Dedifferentiated amniotic fluid mesenchymal stem cell (primary cell): Measurements from ENCODE around the gene IGDCC3.

Source experiments
- DNase-seq: peaks from one replicate; pipeline ENCODE4 v3.0.0-alpha.2; 2016; ENCODE audit errors: extremely low spot score

IGDCC3 gene

DNA sequence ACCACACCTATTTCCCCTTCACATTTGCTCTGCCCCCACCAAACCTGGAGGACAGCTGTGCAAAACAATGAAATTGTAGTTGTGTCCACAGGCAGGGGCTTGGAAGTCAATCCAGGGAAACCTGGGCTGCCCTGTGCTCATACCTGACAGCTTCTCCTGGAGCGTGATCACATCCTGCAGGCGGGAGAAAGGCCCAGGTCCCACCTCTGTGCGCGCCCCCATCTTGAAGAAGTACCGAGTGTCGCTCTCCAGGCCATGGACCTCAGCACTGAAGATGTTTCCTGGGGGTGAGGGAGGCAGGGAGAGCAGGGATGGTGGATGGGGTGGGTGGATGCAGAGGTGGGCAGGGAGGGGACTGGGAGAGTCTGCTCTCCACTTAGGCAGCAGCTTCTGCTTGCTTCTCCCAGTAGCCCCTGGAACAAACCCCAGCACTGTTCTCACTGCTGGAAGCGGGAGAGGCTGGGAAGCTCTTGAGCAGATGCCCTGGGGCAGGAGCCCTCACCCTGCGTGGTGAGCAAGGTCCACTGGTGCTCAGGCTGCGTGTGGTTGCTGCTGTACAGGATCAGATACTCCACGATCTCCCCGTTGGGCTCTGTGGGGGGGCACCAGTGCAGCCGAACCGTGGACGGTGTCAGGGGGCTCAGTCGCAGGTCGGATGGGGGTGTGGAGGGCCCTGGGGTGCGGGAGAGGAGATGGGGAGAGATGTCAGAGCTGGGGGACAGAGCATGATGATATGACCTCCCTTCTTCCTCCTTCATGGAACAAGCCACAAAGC is 10.7 kb upstream of the IGDCC3 start:
- no peak for DNase-seq

DNA sequence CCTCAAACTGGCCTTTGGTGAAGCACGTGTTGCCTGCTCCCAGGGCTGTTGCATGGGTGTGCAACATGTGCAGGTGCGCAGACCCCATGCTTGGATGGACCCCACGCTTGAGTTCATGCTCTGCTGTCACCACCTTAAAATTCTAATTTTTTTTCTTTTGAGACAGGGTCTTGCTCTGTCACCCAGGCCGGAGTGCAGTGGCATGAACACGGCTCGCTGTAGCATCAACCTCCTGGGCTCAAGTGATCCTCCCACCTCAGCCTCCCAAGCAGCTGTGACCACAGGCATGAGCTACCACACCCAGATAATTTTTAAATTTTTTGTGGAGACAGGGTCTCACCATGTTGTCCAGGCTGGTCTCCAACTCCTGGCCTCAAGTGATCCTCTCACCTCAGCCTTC is 9.1 kb upstream of the IGDCC3 start:
- no peak for DNase-seq

DNA sequence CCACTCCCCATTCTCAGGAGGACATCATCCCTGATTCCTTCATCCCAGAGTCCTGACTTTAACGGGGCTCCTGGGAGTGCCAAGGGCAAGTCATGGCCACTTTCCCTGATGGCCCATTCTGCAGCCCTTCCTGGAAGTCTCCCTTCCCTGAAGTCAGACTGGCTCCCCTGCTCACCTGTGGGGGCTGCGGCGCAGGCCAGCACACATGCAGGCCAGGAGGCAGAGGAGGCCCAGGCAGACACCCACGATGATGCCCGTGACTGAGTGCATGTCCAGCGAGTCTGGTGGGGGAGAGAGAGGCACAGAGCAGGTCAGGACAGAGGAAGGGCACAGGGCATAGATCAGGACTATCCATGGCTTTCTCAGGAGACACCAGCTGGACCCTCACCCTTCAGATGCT is 8.6 kb upstream of the IGDCC3 start:
- no peak for DNase-seq

DNA sequence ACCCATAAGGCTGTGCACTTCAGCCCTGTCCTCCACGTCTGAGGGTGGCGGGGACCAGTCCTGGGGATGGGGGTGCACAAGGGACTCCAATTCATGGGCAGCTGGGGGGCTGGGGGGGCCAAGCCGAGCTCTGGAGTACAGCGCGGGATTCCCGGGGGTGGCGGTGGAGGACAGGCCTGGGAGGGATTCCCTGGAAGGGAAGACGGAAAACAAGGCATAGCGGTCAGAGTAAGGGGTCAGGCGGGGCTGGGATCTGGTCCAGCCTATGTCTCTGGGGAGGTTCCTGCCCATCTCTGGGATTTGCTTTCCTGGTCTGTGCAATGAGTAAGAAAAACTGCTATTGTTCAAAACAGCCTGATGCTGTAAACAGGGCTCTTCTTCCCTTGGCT is 8.1 kb upstream of the IGDCC3 start:
- no peak for DNase-seq

DNA sequence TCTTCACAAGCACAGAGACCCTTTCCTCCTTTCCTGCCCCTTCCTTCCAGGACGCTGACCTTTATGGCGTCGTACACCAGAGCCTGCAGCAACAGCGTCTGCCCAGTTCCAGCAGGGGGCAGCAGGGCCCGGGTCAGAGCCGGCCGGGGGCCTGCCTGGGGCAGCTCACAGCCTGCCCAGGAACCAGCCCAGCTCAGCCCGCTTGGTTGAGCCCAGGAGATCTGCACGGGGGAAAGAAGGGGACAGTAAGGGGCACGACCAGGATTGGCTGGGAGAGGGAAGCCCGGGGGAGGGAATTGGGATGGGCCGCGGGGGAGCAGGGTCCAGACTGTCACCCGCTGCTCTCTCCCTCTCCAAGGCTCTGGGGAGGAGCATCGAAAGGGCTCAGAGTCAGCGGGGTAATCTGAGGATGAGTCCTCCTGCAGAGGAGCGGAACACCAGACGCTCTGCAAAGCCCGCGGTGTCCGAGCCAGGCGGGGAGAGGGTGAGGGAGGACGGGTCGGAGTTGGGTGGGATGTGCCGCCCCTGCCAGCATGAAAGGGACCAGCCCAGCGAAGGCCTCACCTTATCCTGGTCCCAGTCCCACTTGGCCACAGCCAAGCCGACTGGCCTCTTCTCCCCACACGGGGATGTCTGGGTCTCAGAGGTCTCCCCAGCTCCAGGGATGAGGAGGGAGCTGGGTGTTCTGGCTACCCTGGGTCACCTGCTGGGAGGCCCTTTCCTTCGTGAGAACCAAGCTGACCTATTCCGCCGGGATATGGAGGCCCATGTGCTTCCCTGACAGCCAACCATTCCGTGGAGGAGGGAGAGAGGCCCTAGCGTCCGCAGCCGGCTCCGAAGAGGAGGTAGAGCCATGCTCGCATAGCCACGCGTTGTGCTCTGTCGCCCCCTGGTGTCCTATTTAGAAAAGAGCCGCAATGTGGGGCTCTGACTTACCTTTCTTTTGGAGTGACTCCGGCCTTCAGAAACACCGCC is 7.4 kb upstream of the IGDCC3 start:
- DNase-seq = peak; percentile 75

DNA sequence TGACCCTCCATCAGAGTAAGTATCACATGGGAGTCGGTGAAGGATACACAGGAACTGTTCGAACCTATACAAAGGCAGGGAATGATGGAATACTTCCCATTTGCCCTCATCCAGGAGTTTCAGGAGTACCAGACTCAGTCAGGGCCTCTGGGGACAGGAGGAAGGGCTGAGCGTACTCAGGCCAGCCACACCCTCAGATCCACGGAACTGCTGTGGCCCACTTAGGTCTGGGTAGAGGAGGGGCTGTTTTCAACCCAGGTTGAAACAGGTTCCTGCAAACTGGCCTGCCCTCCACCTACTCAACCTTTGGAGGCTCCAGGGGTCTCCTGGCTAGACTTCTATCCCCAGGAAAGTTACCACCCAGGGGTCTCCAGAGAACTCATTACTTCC is 6.7 kb upstream of the IGDCC3 start:
- DNase-seq = no peak

DNA sequence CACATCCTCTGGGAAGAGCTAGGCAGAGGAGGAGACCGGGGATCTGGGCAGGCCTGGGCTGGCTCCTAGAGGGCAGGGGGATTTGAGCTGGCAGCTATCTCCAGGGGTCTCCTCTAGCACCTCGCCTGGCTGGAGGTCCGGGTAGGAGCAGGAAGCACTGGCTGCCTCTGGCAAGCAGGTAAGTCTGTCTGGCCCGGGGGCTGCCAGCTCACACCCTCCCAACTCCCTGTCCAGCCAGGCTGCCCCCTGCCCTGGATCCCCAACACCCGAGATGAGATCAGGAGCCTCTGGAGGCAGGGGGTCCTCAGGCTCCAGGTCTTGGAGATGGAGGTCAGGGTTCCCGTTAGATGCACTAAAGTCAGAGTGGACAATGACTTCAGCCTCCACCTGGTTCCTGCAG is 6.2 kb upstream of the IGDCC3 start:
- no peak for DNase-seq

DNA sequence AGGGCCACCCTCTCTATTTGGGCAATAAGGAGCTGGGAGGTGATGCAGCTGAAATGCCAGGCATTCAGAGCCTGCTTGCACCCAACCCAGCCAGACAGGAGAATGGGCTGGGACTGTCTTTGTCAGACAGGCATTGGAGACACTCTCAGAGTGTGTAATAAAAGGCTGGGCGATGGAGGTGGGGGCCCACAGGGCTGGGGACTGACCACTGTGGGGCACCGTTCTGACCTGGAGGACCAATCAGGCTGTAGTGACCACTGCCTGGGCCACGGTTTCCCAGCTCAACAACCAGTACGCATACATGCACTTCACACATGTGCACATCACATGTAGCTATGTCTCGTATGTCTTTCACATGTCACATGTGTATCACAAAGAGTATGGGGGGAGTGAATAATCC is 5.7 kb upstream of the IGDCC3 start:
- DNase-seq = no peak

DNA sequence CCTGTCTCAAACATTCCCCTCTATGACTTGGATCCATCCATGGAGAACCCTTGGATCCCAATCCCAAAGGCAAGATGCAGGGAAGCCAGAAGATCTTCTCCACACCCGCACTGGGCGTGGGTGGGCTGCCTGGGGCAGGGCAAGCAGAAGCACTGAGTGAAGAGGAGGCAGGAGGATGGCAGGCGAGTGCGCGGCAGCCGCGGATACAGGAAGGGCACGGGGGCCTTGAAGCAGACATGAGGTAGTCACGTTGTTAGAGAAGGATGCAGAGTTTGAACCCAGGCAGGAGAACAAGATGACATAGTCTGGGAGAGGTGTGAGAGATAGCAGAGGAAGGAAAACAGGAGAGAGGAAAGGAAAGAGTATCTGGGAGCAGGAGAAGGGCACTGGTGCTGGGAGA is 5.1 kb upstream of the IGDCC3 start:
- no peak for DNase-seq

DNA sequence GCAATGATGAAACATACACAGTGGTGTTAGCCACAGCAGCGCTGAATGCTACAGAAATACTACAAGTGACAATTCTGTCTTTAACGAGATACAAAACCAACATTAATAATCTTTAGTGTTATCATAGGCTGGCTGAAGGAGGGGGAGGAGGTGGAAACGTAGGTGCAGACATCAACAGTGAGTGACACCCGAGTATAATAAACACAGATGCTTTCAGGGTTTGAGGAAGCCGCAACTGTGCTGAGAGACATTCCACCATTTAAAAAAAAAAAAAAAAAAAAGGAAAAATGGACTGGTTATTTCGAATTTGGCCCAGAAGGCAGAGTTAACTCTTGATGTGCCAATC is 4.3 kb upstream of the IGDCC3 start:
- DNase-seq = no peak

DNA sequence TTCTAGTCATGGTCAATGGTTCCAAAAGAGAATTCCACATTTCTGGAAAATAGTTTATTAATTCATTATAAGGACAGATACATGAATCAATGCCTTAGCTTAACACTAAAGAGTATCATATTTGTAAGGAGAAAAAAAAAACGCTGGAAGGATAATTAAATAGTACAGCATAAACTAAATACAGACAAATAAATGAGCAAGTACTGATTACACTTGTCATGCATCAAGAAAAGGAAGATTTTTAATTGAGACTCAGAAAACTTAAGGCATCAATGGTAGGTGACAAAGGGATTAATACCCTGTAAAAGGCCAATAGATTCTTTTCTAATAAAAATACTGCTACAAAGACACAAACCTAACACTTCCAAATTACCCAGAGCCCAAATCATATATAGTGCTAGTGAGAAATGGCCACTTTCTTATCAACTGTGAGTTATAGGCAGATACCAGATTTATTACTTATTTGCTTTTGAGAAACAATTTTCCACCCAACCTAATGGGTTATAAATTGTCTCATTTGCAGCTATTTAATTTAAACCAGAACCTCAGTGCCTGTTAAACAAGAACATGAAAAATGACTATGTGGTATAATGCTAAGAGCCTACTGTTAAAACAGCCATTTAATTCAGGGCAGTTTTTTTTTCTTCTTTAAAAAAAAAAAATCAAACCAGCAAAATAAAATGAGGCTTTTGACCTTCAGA is 3.8 kb upstream of the IGDCC3 start:
- no peak for DNase-seq

DNA sequence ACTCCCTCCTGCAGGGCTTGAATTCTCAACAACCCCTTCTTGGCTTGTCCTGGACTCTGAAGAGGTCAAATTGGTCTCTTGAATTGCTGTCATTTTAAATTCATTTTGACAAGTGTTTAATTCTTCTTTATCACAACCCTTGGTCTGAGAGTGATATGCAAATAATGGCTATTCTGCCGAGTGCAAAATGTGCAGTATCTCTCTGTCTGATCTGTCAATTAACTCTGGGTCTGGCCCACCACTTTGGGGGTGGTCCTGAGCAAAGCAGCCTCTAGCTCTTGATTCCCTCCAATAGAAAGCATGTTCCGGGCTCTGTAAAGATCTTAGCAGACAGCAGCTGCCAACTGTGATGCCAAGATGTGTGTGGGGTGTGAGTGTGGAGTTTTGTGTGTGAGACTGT is 2.2 kb upstream of the IGDCC3 start:
- no peak for DNase-seq

DNA sequence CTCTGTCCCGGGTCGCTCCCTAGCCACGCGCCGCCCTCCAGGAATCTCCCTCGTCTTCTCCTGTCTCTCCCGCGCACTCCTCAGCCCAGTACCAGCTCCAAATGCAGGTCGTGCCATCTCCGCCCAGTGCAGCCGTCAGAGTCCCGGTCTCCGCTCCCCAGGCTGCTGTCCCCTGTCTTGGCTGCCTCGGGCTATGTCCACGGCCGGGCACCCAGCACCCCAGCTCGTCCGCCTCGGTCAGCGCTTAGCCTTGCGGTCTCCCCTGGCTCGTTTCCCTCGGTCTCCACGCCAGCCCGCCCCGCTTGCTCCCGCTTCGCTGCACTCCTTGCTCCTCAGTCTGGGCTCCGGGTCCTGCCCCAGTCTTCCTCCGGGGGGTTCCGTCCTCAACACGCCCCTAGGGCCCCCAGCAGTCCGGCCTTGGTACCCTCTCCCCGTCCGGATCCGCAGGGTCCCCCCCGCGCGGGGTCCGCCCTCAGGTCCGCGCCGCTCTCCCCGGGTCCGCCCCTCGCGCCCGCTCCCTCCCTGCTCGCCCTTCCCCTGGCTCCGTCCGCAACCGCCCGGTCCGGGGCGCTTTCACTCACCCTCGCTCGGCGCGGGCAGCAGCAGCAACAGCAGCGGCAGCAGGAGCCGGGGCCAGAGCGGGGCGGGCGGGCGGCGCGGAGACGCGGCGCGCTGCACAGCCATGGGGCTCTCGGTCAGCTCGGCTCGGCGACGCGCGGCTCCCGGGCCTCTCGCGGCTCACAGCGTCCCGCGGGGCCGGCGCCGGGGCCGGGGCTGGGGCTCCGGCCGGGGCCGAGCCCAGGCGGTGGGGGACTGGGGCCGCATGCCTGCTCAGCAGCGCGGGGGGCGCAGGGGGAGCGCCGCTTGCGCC is 462 bp downstream of the IGDCC3 start:
- no peak for DNase-seq

DNA sequence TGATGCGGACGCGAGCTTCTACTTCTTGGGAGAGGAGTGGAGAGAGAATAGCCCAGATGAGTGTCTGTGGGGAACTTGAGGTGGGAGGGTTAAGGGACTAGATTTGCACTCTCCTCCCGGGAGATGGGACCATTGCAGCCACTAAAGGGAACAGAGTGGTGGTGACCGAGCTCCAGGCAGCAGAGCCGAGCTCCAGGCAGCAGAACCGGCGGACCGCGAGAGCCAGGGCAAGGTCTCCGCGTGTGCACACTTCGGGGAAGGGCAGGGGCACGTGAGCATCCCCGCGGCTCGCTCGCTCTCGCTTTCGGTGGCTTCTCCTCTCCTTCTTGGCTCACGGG is 1.1 kb downstream of the IGDCC3 start:
- DNase-seq = no peak

DNA sequence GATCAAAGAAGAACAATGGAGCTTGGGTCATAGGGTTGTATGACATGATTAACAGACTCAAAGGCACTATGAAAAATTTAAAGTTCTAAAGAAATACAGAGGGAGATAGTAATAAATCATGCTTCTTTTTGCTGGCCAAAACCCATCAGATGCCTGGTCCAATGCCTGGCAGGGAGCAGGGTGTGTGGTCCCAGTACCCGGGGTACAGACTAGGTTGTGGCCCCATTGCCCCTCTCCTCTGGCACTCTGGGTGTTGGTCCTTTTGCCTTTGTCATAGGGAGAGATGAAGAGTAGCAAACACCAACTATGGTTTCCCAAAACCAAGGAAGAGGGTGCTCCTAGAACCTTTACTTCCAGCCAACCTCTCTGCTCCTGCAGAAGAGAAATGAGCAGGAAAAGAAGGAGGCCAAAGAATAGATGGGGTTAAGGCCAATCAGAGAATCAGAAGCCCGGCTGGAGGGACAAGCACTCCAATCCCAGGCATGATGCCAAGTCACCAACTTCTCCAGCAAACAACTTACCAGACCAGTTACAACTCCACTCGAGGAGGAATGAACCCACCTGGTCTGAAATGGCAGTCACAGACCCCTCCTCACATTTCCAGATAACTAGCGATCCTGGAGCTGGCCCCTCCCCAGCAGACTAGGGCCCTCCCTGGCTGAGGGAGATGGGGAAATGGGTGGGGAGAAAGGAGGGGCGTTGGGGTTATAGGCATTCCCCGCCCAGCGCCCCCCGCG is 1.8 kb downstream of the IGDCC3 start:
- no peak for DNase-seq

DNA sequence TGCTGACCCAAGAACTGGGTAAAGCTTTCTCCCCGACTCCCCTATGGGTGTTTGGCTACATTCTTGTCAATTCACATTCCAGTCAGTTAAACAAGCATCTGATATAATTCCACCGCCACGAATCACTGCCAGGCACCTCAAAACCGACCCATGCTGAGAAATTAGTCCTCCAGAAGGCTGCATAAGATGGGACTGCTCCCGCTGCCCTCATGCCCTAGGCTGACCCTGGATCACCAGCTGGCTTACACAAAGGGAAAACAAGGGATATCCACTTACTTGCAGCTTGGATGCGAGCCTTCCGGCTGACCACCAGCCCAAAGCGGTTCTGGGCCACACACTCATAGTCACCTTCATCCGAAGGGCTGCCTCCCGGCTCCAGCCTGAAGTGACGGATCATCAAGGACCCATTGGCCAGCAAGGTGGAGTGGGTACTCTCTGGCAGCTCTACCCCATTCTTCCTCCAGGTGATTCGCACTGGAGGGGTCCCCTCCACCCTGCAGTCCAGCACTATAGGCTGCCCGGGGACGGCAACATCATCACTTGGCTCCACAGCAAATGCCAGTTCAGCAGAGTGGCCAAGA is 2.9 kb downstream of the IGDCC3 start:
- peak; percentile 33 for DNase-seq

DNA sequence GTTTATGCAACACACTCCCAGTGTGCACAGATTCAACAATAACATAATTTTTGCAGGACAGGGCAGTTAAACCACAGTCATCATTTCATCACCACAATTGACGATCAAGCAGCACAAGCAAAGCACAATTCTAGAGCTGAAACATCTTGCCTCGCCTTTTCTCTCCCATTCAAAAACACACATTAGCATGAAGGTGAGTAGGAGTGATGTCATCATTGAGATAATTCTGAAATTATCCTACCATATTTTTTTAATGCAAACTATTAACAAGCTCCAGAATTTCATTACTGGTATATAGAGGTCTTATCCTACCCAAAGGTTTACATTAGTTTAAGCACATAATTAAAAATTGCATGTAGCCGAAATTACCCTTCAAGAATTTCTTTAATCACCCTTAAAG is 3.5 kb downstream of the IGDCC3 start:
- DNase-seq = no peak

DNA sequence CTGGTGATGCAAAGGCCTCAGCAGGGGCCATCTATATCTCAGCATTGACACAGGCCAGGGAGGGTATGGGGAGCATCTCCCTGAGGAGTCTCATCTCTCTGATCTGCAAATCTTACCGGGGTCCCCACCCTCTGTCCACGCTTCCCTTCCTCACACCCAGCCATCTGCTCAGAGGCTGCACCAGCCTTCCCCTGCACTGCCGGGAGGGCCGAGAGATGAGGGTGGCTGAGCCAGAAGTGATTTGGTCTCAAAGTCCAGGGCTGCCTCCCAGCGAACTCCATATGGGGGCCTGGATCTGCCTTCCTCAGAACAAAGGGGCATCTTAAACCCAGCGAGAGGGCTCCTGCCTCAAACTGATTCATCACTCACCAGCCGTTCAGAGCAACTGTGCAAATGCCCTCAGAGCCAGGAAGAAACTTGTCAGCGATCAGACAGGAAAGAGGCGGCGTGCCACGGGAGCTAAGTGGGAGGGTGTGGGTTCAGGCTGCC is 4.6 kb downstream of the IGDCC3 start:
- DNase-seq = no peak

DNA sequence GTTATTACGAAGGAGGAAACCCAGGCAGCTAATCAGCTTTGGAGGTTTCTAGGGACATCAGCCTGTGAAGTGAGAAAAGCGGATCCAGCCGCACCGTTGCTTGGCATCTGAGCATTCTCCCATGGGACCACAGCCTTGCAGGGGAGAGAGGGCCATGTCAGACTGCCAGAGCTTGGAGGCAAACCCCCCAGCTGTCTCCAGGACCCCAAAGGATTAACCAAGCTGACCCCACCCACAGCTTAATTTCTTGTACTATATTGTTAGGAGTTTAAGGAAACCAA is 5.1 kb downstream of the IGDCC3 start:
- DNase-seq = no peak

DNA sequence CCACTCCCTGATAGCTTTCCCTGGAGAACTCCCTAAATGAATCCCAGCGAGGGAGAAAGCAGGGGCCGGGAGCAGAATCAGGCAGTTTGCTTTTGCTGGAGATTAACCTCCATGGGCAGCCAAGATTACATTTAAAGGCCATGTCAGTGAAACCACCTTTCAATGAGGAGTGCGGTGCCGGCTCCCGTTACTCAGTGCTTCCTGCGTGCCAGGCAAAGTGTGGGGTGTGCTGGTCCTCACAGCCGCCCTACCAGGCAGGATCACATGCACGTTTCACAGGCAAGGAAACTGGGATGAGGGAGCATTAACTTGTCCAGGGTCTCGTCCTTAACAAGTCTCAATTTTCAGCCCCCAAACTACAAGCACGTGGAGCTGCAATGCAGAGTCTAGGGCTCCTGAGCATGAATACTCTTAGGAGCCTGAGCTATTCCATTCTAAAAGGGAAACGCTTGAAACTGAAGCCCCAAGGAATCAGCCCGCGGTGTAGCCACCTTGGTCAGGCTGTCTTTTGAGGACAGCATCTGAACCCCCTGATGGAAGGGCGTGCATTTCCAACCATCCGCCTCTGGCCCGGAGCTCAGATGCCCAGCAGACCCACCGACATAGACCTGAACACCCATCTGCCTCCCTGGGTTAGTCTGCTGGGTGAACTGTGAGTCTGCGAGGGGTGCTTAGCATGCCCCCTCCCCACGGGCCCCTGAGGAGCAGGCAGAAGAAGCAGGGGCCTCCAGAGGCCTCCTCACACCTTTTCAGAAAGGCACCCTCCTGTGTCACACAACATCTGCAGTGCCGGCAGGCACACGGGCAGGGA is 5.6 kb downstream of the IGDCC3 start:
- no peak for DNase-seq
